Peyer's patch (tissue), 4 donors: ENCODE results near the gene PIK3CD. TPM values are rescaled to one million over a fixed set of nuclear protein-coding genes. Genes with fewer than 3 reads are reported as not detected.

Source experiments
- DNase-seq, 3 donors: peaks; one replicate each; pipeline ENCODE4 v3.0.0-alpha.2; 2017 to 2019
- H3K27ac ChIP-seq, 4 donors: fragments of 200-600 bp; sonication (generic); one replicate each; pipeline ENCODE4 v1.5.1; 2016 to 2019
- H3K27me3 ChIP-seq, 2 donors: fragments of 200-600 bp; sonication (generic); one replicate each; pipeline ENCODE4 v1.5.1; 2019
- H3K36me3 ChIP-seq, 3 donors: fragments of 200-600 bp; sonication (generic); one replicate each; pipeline ENCODE4 v1.5.1; 2016 to 2019
- H3K4me1 ChIP-seq, 4 donors: fragments of 200-600 bp; sonication (generic); one replicate each; pipeline ENCODE4 v1.5.1; 2016 to 2019
- H3K4me3 ChIP-seq, 4 donors: fragments of 200-600 bp; sonication (generic); 1 replicate in 3 of 4; 2 replicates in 1 of 4; pipeline ENCODE4 v1.5.1; 2016 to 2019; ENCODE audit warnings: mild to moderate bottlenecking in 1 of 4
- H3K9me3 ChIP-seq, 4 donors: fragments of 200-600 bp; sonication (generic); one replicate each; pipeline ENCODE4 v1.5.1; 2016 to 2019; ENCODE audit warnings: mild to moderate bottlenecking in 1 of 4
- CTCF ChIP-seq, 6 experiments: fragments of 450-650 bp in 4 of 6; fragments of 200-600 bp in 2 of 6; sonication (generic) in 1 of 6; IDR thresholded peaks; one replicate each; pipeline ENCODE4 v1.5.1; 2017 to 2019; ENCODE audit warnings: antibody characterized with exemption in 6 of 6, mild to moderate bottlenecking in 3 of 6, moderate library complexity in 1 of 6
- POLR2A ChIP-seq, 2 donors: fragments of 450-650 bp; IDR thresholded peaks; one replicate each; pipeline ENCODE4 v1.5.1; 2017; ENCODE audit warnings: antibody characterized with exemption in 2 of 2, mild to moderate bottlenecking in 2 of 2, moderate library complexity in 2 of 2
- total RNA-seq, 4 donors: library from RNA; depleted of rRNA; stranded (reverse); fragments of >200 nt; gene quantifications; one replicate each; pipeline ENCODE4 v1.1.0, GENCODE V29; 2016

The PIK3CD gene
- 10 to 100 TPM in 2 of 4 donors, 1 to 10 TPM in 2; 2.8 to 34.7 (median 7.6) TPM for total RNA-seq

- no peaks in the 10 kb centered on the region for H3K9me3 ChIP-seq
- no peaks in the 10 kb centered on the region for H3K36me3 ChIP-seq
- H3K4me3 ChIP-seq: peak within 1 kb of the TSS; percentile 60 to 96 (median 72)
- no peak for TF ChIP-seq POLR2A (IDR thresholded peaks at IDR 0.05)
- no peak for TF ChIP-seq CTCF (IDR thresholded peaks at IDR 0.05)
- H3K27me3 ChIP-seq: peaks cover 0 to 12% of the 10 kb centered on the region in 2 donors
- H3K27ac ChIP-seq: peak within 1 kb of the TSS; percentile 76 to 97 (median 84)
- peak in 2 of 3 donors; percentile 54 to 71 for DNase-seq
- peaks cover 0 to 20% (median 3%) of the 10 kb centered on the region in 4 donors for H3K4me1 ChIP-seq
Measured at GRCh38 chr1:9651565-9652378, at the start of gene PIK3CD. TSS of gene PIK3CD (plus strand) at chr1:9651731. CDS start at chr1:9710456, 58,725 bp downstream.

GRCh38 chr1:9601942-9602793 is 49.4 kb upstream of the PIK3CD start:
- H3K27ac ChIP-seq: no peak overlapping the region
- DNase-seq: no peak
- H3K4me1 ChIP-seq: no peaks in the 10 kb centered on the region
- no peaks in the 10 kb centered on the region for H3K9me3 ChIP-seq
- TF ChIP-seq POLR2A (IDR thresholded peaks at IDR 0.05) (no peak), CTCF (IDR thresholded peaks at IDR 0.05) (no peak)
- H3K27me3 ChIP-seq: no peaks in the 10 kb centered on the region
- H3K36me3 ChIP-seq: peaks cover 0 to 51% (median 0%) of the 10 kb centered on the region in 3 donors
- H3K4me3 ChIP-seq: no peak overlapping the region

GRCh38 chr1:9602794-9603167 is 48.8 kb upstream of the PIK3CD start:
- no peak overlapping the region for H3K4me3 ChIP-seq
- no peaks in the 10 kb centered on the region for H3K27me3 ChIP-seq
- DNase-seq: no peak
- H3K36me3 ChIP-seq: peaks cover 0 to 50% (median 0%) of the 10 kb centered on the region in 3 donors
- no peaks in the 10 kb centered on the region for H3K4me1 ChIP-seq
- no peak for TF ChIP-seq CTCF (IDR thresholded peaks at IDR 0.05)
- TF ChIP-seq POLR2A (IDR thresholded peaks at IDR 0.05): no peak
- no peaks in the 10 kb centered on the region for H3K9me3 ChIP-seq
- H3K27ac ChIP-seq: no peak overlapping the region

GRCh38 chr1:9603307-9603706 is 48.2 kb upstream of the PIK3CD start:
- H3K27ac ChIP-seq: no peak overlapping the region
- H3K9me3 ChIP-seq: no peaks in the 10 kb centered on the region
- TF ChIP-seq POLR2A (IDR thresholded peaks at IDR 0.05) (no peak), CTCF (IDR thresholded peaks at IDR 0.05) (no peak)
- H3K36me3 ChIP-seq: peaks cover 0 to 47% (median 0%) of the 10 kb centered on the region in 3 donors
- H3K4me3 ChIP-seq: no peak overlapping the region
- DNase-seq: no peak
- no peaks in the 10 kb centered on the region for H3K4me1 ChIP-seq
- H3K27me3 ChIP-seq: no peaks in the 10 kb centered on the region

GRCh38 chr1:9603766-9604753 is 47.5 kb upstream of the PIK3CD start:
- H3K4me1 ChIP-seq: no peaks in the 10 kb centered on the region
- no peak overlapping the region for H3K4me3 ChIP-seq
- peaks cover 0 to 42% (median 0%) of the 10 kb centered on the region in 3 donors for H3K36me3 ChIP-seq
- H3K9me3 ChIP-seq: no peaks in the 10 kb centered on the region
- no peak for DNase-seq
- H3K27ac ChIP-seq: no peak overlapping the region
- H3K27me3 ChIP-seq: no peaks in the 10 kb centered on the region
- TF ChIP-seq POLR2A (IDR thresholded peaks at IDR 0.05) (no peak), CTCF (IDR thresholded peaks at IDR 0.05) (no peak)
